ENCODE data around the gene PKDREJ. TPM values are rescaled to one million over a fixed set of nuclear protein-coding genes. Genes with fewer than 3 reads are reported as not detected.
"Not testable (repeated sequence)": the region's sequence is repeated elsewhere in the genome, so short reads cannot be mapped to it uniquely, and the experiment has no call there.

Gene PKDREJ
- total RNA-seq (under 0.01 TPM in 2 replicates), polyA plus RNA-seq (0.01 TPM in 1 of 2 replicates, not detected in the other), polyA minus RNA-seq (ENCODE audit: low replicate concordance) (not detected in 2 replicates)
- polyA plus RNA-seq (2012), result 0.03 and 0.05 TPM in 2 replicates

GRCh38 chr22:46263216-46263590 is at the start of gene PKDREJ:
PKDREJ (minus strand) TSS chr22:46263343; CDS start chr22:46263322, 21 bp downstream.
- no peak for DNase-seq (ENCODE audit: low read depth in 2 of 2)
- H3K27ac ChIP-seq (ENCODE audit: insufficient read depth, low read length), result no peak within 1 kb of the TSS
- H3K79me2 ChIP-seq (ENCODE audit: control insufficient read depth, insufficient read depth, low read length), result peaks cover under 1% of the 10 kb centered on the region
- TF ChIP-seq CTCF (conservative IDR thresholded peaks at IDR 0.05 in 1 of 2, IDR thresholded peaks at IDR 0.05 in 1 of 2; ENCODE audit: low read depth in 1 of 2, low read length in 2 of 2) (no peak), EZH2 (IDR thresholded peaks at IDR 0.05; ENCODE audit: low read length, missing control alignments) (no peak)
- no peak within 1 kb of the TSS for H2AFZ ChIP-seq (ENCODE audit: low read length)
- no peak within 1 kb of the TSS for H3K4me3 ChIP-seq (replicated peaks in 1 of 4; ENCODE audit: control extremely low read depth in 1 of 4, insufficient read depth in 1 of 4, low read depth in 3 of 4, low read length in 4 of 4)
- H3K27me3 ChIP-seq (ENCODE audit: control insufficient read depth, insufficient read depth, low read length), result peaks cover 11% of the 10 kb centered on the region
- H3K9me3 ChIP-seq (ENCODE audit: control insufficient read depth, insufficient read depth, low read depth, low read length), result no peaks in the 10 kb centered on the region
- no peaks in the 10 kb centered on the region for H4K20me1 ChIP-seq (ENCODE audit: control insufficient read depth, extremely low read depth, insufficient read depth, low read length)
- H3K4me1 ChIP-seq (ENCODE audit: control insufficient read depth, extremely low read depth, insufficient read depth, low read length), result no peaks in the 10 kb centered on the region
- H3K9ac ChIP-seq (ENCODE audit: insufficient read depth, low read length), result no peak within 1 kb of the TSS
- no peaks in the 10 kb centered on the region for H3K36me3 ChIP-seq (ENCODE audit: control insufficient read depth, insufficient read depth, low read length)
- no peak within 1 kb of the TSS for H3K4me2 ChIP-seq (ENCODE audit: extremely low read depth, insufficient read depth, low read length)

GRCh38 chr22:46312848-46313247 is 49.7 kb upstream of the PKDREJ start:
- not testable (repeated sequence) for H3K27ac ChIP-seq (ENCODE audit: insufficient read depth, low read length); DNase-seq (ENCODE audit: low read depth in 2 of 2); H3K9ac ChIP-seq (ENCODE audit: insufficient read depth, low read length); H3K4me3 ChIP-seq (replicated peaks in 1 of 4; ENCODE audit: control extremely low read depth in 1 of 4, insufficient read depth in 1 of 4, low read depth in 3 of 4, low read length in 4 of 4); H3K4me1 ChIP-seq (ENCODE audit: control insufficient read depth, extremely low read depth, insufficient read depth, low read length); H3K4me2 ChIP-seq (ENCODE audit: extremely low read depth, insufficient read depth, low read length); H2AFZ ChIP-seq (ENCODE audit: low read length); H3K9me3 ChIP-seq (ENCODE audit: control insufficient read depth, insufficient read depth, low read depth, low read length); H3K27me3 ChIP-seq (ENCODE audit: control insufficient read depth, insufficient read depth, low read length); H4K20me1 ChIP-seq (ENCODE audit: control insufficient read depth, extremely low read depth, insufficient read depth, low read length)
- peaks cover 25% of the 10 kb centered on the region for H3K79me2 ChIP-seq (ENCODE audit: control insufficient read depth, insufficient read depth, low read length)
- peaks cover 11% of the 10 kb centered on the region for H3K36me3 ChIP-seq (ENCODE audit: control insufficient read depth, insufficient read depth, low read length)

- peaks cover 9% of the 10 kb centered on the region for H3K36me3 ChIP-seq (ENCODE audit: control insufficient read depth, insufficient read depth, low read length)
- H3K9me3 ChIP-seq (ENCODE audit: control insufficient read depth, insufficient read depth, low read depth, low read length), result no peaks in the 10 kb centered on the region
- no peak overlapping the region for H3K9ac ChIP-seq (ENCODE audit: insufficient read depth, low read length)
- H4K20me1 ChIP-seq (ENCODE audit: control insufficient read depth, extremely low read depth, insufficient read depth, low read length), result no peaks in the 10 kb centered on the region
- H3K27me3 ChIP-seq (ENCODE audit: control insufficient read depth, insufficient read depth, low read length), result no peaks in the 10 kb centered on the region
- no peak overlapping the region for H3K27ac ChIP-seq (ENCODE audit: insufficient read depth, low read length)
- no peaks in the 10 kb centered on the region for H3K4me1 ChIP-seq (ENCODE audit: control insufficient read depth, extremely low read depth, insufficient read depth, low read length)
- no peak for DNase-seq (ENCODE audit: low read depth in 2 of 2)
- H3K4me2 ChIP-seq (ENCODE audit: extremely low read depth, insufficient read depth, low read length), result no peak overlapping the region
- H2AFZ ChIP-seq (ENCODE audit: low read length), result no peak overlapping the region
- no peak overlapping the region for H3K4me3 ChIP-seq (replicated peaks in 1 of 4; ENCODE audit: control extremely low read depth in 1 of 4, insufficient read depth in 1 of 4, low read depth in 3 of 4, low read length in 4 of 4)
- TF ChIP-seq EZH2 (IDR thresholded peaks at IDR 0.05; ENCODE audit: low read length, missing control alignments) (no peak), CTCF (conservative IDR thresholded peaks at IDR 0.05 in 1 of 2, IDR thresholded peaks at IDR 0.05 in 1 of 2; ENCODE audit: low read depth in 1 of 2, low read length in 2 of 2) (no peak)
- peaks cover 28% of the 10 kb centered on the region for H3K79me2 ChIP-seq (ENCODE audit: control insufficient read depth, insufficient read depth, low read length)
These were observed 48.9 kb upstream of the PKDREJ start for GRCh38 chr22:46312056-46312455.

Measured in fibroblast of lung (primary cell).